ENCODE data around the gene GARRE1. TPM values are rescaled to one million over a fixed set of nuclear protein-coding genes. Genes with fewer than 3 reads are reported as not detected.
"Not testable (repeated sequence)": the region's sequence is repeated elsewhere in the genome, so short reads cannot be mapped to it uniquely, and the experiment has no call there.

Gene GARRE1
- total RNA-seq, 2 experiments from 2014 or later, result 7.2 to 8.1 TPM

- POLR2A ChIA-PET, result no interaction called here
Measured at GRCh38 chr19:34214040-34214439, 40.3 kb upstream of the GARRE1 start.

GRCh38 chr19:34215006-34215665 lies 39.2 kb upstream of the GARRE1 start:
- no peak for TF ChIP-seq CTCF (IDR thresholded peaks at IDR 0.05)
- Mint-ChIP-seq H3K9me3 (no peaks in the 10 kb centered on the region), H3K4me3 (no peak overlapping the region), H3K27ac (no peak overlapping the region), H3K27me3 (no peaks in the 10 kb centered on the region), H3K4me1 (ENCODE audit: low read depth) (peaks cover 33% of the 10 kb centered on the region), H3K36me3 (ENCODE audit: low read depth) (peaks cover 35% of the 10 kb centered on the region)
- POLR2A ChIA-PET, result no interaction called here
- CTCF ChIA-PET, result no interaction called here
- ATAC-seq, result no peak
- intact Hi-C loops (cut with micrococcal nuclease), result no loop called here
- DNase-seq, result no peak

More at GRCh38 chr19:34214040-34214439, 40.3 kb upstream of the GARRE1 start:
- peaks cover 31% of the 10 kb centered on the region for H3K36me3 Mint-ChIP-seq (ENCODE audit: low read depth)
- H3K27me3 Mint-ChIP-seq, result no peaks in the 10 kb centered on the region
- H3K27ac Mint-ChIP-seq, result no peak overlapping the region
- ATAC-seq, result no peak
- DNase-seq, result no peak
- H3K9me3 Mint-ChIP-seq, result no peaks in the 10 kb centered on the region
- peaks cover 29% of the 10 kb centered on the region for H3K4me1 Mint-ChIP-seq (ENCODE audit: low read depth)
- no peak overlapping the region for H3K4me3 Mint-ChIP-seq
- no peak for TF ChIP-seq CTCF (IDR thresholded peaks at IDR 0.05)
- intact Hi-C loops (cut with micrococcal nuclease), result no loop called here
- CTCF ChIA-PET, result no interaction called here

GRCh38 chr19:34215666-34216038 lies 38.7 kb upstream of the GARRE1 start:
- intact Hi-C loops (cut with micrococcal nuclease), result no loop called here
- ATAC-seq (no peak), DNase-seq (no peak)
- H3K4me1 Mint-ChIP-seq (ENCODE audit: low read depth), result peaks cover 37% of the 10 kb centered on the region
- POLR2A ChIA-PET, result no interaction called here
- H3K27ac Mint-ChIP-seq, result no peak overlapping the region
- H3K36me3 Mint-ChIP-seq (ENCODE audit: low read depth), result peaks cover 36% of the 10 kb centered on the region
- H3K4me3 Mint-ChIP-seq, result no peak overlapping the region
- no peak for TF ChIP-seq CTCF (IDR thresholded peaks at IDR 0.05)
- CTCF ChIA-PET, result no interaction called here
- no peaks in the 10 kb centered on the region for H3K27me3 Mint-ChIP-seq
- no peaks in the 10 kb centered on the region for H3K9me3 Mint-ChIP-seq

- ATAC-seq; H3K4me3 Mint-ChIP-seq; intact Hi-C loops (cut with micrococcal nuclease); H3K9me3 Mint-ChIP-seq; CTCF ChIA-PET; DNase-seq; H3K27ac Mint-ChIP-seq; H3K27me3 Mint-ChIP-seq: not testable (repeated sequence)
- Mint-ChIP-seq H3K36me3 (ENCODE audit: low read depth) (peaks cover 43% of the 10 kb centered on the region), H3K4me1 (ENCODE audit: low read depth) (peaks cover 38% of the 10 kb centered on the region)
- POLR2A ChIA-PET, result interaction anchor here (1.3 kb wide), 1 partner anchor 28 kb away, joined by 3 read pairs; no protein-coding TSS in a partner anchor
Measured at GRCh38 chr19:34216745-34217219, 37.6 kb upstream of the GARRE1 start.

GRCh38 chr19:34217952-34218817 lies 36.2 kb upstream of the GARRE1 start:
- TF ChIP-seq CTCF (IDR thresholded peaks at IDR 0.05), result no peak
- intact Hi-C loops (cut with micrococcal nuclease), result no loop called here
- Mint-ChIP-seq H3K27me3 (no peaks in the 10 kb centered on the region), H3K27ac (peak overlapping the region; percentile 79), H3K9me3 (no peaks in the 10 kb centered on the region), H3K4me3 (no peak overlapping the region), H3K36me3 (ENCODE audit: low read depth) (peaks cover 48% of the 10 kb centered on the region), H3K4me1 (ENCODE audit: low read depth) (peaks cover 38% of the 10 kb centered on the region)
- peak; percentile 79 for DNase-seq
- CTCF ChIA-PET, result interaction anchor here (1.1 to 2.8 kb wide), 6 partner anchors 9 to 128 kb away, joined by 4 to 10 read pairs (median 6); no protein-coding TSS in a partner anchor
- POLR2A ChIA-PET, result interaction anchor here (0.6 to 0.9 kb wide), 2 partner anchors 14 to 1555 kb away, joined by 3 to 4 read pairs; no protein-coding TSS in a partner anchor
- ATAC-seq, result peak; percentile 85
